ENCODE measurements around the gene PLXDC1.

DNA sequence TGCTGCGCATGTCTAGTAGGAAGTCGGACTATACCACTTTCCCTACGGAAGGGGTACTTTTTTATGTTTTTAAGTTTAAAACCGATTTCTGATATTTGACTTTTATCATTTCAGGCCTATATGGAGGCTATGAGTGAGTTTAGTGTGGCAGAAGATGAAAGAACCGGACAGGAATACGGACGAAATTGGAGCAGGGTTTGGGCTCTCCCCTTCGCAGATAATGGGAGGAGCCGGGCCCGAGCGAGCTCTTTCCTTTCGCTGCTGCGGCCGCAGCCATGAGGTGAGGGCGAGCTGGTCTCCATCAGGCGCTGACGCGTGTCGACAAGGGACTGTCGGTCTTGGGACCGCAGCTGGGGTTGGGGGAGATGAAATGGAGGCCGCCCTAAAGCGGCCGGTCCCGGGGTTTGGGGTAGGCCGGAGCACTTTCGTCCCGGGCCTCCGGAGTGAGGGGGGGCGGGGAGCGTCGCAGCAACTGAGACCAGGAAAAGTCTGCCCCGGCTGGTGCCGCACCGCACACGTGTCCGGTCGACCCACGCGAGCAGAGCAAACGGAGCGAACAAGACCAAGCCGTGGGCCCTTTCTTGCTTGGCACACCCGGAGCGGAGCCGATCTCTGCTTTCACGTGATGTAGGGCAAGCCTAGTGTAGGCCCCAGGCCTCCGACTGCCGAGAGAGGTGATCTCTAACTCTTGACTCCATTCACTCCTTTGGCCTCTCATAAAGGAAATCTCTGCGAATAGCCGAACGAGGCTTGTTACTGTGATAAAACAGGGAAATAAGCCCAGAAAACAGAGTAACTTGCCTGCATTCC is 48.8 kb upstream of the PLXDC1 start, which contains the start of gene RPL19:
- TF ChIP-seq POLR2A (IDR thresholded peaks at IDR 0.05) (peak; percentile 5 to 86 (median 71)), EP300 (IDR thresholded peaks at IDR 0.05) (no peak)
- TF ChIP-seq, protein P1, sequence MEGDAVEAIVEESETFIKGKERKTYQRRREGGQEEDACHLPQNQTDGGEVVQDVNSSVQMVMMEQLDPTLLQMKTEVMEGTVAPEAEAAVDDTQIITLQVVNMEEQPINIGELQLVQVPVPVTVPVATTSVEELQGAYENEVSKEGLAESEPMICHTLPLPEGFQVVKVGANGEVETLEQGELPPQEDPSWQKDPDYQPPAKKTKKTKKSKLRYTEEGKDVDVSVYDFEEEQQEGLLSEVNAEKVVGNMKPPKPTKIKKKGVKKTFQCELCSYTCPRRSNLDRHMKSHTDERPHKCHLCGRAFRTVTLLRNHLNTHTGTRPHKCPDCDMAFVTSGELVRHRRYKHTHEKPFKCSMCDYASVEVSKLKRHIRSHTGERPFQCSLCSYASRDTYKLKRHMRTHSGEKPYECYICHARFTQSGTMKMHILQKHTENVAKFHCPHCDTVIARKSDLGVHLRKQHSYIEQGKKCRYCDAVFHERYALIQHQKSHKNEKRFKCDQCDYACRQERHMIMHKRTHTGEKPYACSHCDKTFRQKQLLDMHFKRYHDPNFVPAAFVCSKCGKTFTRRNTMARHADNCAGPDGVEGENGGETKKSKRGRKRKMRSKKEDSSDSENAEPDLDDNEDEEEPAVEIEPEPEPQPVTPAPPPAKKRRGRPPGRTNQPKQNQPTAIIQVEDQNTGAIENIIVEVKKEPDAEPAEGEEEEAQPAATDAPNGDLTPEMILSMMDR (IDR thresholded peaks at IDR 0.05), result peak in 1 of 6 experiments; percentile 3
